AG09319 (cell line): ENCODE measurements around the gene CHD5.
A peak's percentile ranks its signal among the peaks of the same experiment; 100 is the strongest.

ENCODE experiments used
- DNase-seq: peaks from one replicate; pipeline ENCODE4 v3.0.0-alpha.2; 2010; ENCODE audit warnings: low read depth; ENCODE audit errors: extremely low read depth
- CTCF ChIP-seq: IDR thresholded peaks from 2 replicates; pipeline ENCODE4 v1.5.1; 2011; ENCODE audit warnings: low read depth, mild to moderate bottlenecking, inconsistent platforms, low read length, moderate library complexity

Gene CHD5

GRCh38 chr1:6199298-6200187 is 19.4 kb upstream of the CHD5 start, which contains the start of gene RPL22:
Gene RPL22 (minus strand): TSS chr1:6199595. CDS start chr1:6199573, 22 bp downstream.
- TF ChIP-seq CTCF: no peak
- DNase-seq: peak; percentile 98

DNA sequence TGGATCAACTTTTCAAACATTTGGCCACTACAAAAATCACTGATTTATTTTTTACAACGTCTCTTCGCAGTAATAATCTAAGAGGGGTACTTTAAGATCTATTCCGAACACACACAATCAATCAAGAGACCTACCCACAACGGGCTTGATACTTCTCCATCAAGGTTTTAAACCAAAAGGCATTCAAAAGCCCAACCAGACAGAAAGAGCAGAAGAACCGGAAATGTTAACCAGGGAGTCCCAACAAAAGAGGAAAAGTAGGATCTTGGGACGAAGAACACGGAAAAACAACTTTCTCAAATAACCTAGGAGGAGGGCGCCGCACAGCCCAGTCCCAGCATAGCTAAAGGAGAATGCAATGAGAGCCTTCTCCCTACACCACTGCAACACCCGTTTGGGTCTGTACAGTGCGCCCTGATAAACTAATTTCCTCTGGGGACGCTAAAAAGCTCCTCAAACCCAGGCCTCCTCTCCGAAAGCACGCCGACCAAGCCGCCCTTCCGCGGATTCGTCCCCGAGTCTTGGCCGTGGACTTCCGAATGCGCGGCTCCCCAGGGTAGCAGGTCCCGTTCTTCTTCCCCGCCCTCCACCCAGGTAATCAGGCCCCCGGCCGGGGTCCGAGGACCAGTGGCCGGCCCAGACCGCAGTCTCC is 18.7 kb upstream of the CHD5 start:
- DNase-seq: no peak
- TF ChIP-seq CTCF: no peak

DNA sequence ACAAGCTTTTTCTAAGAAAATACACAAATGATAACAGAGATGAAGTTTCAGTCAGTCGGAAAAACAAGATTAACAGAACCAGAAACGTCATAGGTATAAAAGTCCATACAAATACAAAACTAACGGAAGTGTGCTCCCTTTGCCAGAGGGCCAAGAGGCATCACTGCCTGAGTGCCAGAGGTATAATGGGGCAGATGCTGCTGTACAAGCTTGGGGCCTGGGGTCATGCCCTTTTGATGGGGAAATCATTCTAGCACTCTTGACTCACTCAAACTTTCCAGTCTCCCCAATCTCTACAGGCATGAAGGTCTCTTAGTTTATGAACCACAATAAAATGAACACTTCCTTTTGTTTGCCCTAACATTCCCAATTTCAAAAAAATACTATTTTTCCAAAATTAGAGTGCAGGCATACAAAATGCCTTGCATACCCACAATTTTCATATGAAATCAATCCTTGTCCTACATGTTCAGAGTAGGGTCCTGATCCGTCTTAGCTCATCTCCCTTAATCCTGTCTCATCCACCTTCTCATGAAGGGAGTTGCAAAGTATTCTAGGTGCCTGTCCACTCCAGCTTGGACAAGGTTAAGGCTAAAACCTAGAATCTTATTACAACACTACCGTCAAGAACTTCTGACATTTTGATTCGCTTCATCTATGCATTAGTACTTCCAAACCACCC is 17.8 kb upstream of the CHD5 start:
- no peak for DNase-seq
- TF ChIP-seq CTCF: no peak

DNA sequence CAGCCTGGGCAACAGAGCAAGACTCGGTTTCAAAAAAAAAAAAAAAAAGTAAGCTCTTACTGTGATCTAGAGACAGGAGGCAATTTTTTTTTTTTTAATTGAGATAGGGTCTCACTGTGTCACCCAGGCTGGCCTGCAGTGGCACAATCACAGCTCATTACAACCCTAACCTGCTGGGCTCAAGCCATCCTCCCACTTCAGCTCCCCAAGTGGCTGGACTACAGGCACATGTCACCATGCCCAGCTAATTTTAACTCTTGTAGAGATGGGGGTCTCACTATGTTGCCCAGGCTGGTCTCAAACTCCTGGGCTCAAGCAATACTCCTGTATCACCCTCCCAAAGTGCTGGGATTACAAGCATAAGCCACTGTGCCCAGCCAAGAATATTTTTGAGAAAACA is 11.8 kb upstream of the CHD5 start:
- DNase-seq: no peak
- no peak for TF ChIP-seq CTCF

- DNase-seq: peak; percentile 44
- TF ChIP-seq CTCF: no peak
Observed at GRCh38 chr1:6188466-6188865, 8.3 kb upstream of the CHD5 start.

DNA sequence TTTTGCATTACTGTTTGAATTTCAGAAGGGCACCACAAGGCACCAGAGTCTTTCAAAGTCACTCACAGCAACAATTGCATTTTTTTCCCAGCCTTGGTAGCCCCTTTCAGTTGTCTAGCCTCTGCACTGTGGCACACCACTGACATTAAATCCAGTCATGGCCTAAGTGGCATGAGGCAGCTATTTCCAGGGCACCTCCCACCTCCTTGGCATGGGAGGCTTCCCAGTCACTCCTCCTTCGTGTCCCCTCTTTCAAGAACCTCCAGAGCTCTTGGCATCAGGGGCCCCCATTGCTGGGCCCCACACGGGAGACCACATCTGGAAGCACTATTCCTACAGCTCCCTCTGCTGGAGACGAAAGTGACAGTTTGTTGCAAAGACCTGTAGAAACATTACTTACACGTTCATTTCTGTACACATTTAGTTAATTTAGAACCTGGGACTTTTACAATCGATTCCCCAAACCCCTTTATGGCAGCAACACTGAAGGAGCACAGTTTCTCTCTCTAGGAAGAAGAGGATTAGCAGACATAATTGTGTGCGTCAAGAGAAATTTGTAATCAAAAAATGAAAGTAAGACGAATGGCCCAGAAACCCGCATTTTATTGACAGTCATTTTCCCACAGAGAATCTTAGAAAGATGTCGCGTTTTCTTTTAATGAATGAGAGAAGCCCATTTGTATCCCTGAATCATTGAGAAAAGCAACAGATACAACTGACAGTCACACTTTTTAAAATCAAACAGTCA is 5.7 kb upstream of the CHD5 start:
- TF ChIP-seq CTCF: peak; percentile 59
- no peak for DNase-seq
